HCT116 (cell line): ENCODE measurements around the gene RHEX.

Source experiments
- ELF1 ChIP-seq: IDR thresholded peaks from 2 replicates; pipeline ENCODE4 v1.6.1; 2012; ENCODE audit warnings: low read depth, borderline replicate concordance
- EZH2 ChIP-seq: fragments of 200-600 bp; sonication (generic); IDR thresholded peaks from 2 replicates; pipeline ENCODE4 v1.6.1; 2017; ENCODE audit warnings: antibody characterized with exemption, mixed run types
- FOSL1 ChIP-seq: IDR thresholded peaks from 2 replicates; pipeline ENCODE4 v1.6.1; 2012; ENCODE audit warnings: low read depth
- JUND ChIP-seq: IDR thresholded peaks from 2 replicates; pipeline ENCODE4 v1.6.1; 2012
- POLR2A ChIP-seq: IDR thresholded peaks from 2 replicates; pipeline ENCODE4 v1.7.0; 2011; ENCODE audit warnings: borderline replicate concordance; ENCODE audit not compliant: insufficient read depth, insufficient read length; ENCODE audit errors: extremely low read depth
- RAD21 ChIP-seq: IDR thresholded peaks from 2 replicates; pipeline ENCODE4 v1.6.1; 2012; ENCODE audit warnings: low read depth, mild to moderate bottlenecking
- SRF ChIP-seq: IDR thresholded peaks from 2 replicates; pipeline ENCODE4 v1.6.1; 2012; ENCODE audit warnings: low read depth
- ZFX ChIP-seq: fragments of 450-650 bp; IDR thresholded peaks from 2 replicates; pipeline ENCODE4 v1.6.1; 2017
- TF ChIP-seq, protein P1 (sequence below): IDR thresholded peaks from 2 replicates; pipeline ENCODE4 v1.6.1; 2012
- TF ChIP-seq, protein P2 (sequence below), 3 experiments: fragments of 200-600 bp in 1 of 3; sonication (generic) in 1 of 3; IDR thresholded peaks in 2 of 3; conservative IDR thresholded peaks in 1 of 3; 2 replicates each; pipeline ENCODE4 v1.5.1; 2012 to 2017; ENCODE audit warnings: low read depth in 2 of 3, low read length in 2 of 3, antibody characterized with exemption in 1 of 3, borderline replicate concordance in 1 of 3, control low read depth in 1 of 3, mild to moderate bottlenecking in 1 of 3, mixed read lengths in 1 of 3, mixed run types in 1 of 3, moderate library complexity in 1 of 3; ENCODE audit not compliant: insufficient read depth in 1 of 3

DNA sequence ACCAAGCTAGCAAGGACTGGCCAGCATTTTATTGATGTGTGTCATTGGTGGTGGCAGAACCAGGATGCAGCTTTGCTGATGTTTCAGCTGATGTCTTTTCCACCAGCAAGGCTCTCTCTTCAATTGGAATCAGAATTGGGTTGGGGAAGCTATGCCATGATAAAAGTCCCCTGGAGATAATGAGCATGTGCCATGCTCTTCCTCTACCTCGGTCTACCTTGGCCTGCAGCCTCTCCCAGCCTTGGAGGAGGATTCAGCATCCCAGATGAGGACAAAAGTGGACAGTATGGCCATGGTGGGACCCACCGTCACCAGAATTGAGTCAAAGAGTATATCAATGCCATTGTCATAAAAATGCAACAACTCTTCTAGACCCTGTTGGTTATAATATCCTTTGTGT lies 55.7 kb downstream of the RHEX start:
- TF ChIP-seq, protein P1, sequence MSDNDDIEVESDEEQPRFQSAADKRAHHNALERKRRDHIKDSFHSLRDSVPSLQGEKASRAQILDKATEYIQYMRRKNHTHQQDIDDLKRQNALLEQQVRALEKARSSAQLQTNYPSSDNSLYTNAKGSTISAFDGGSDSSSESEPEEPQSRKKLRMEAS = no peak
- TF ChIP-seq SRF (no peak), JUND (no peak), POLR2A (no peak), FOSL1 (no peak), EZH2 (no peak), RAD21 (no peak), ELF1 (no peak), ZFX (no peak)
- TF ChIP-seq, protein P2, sequence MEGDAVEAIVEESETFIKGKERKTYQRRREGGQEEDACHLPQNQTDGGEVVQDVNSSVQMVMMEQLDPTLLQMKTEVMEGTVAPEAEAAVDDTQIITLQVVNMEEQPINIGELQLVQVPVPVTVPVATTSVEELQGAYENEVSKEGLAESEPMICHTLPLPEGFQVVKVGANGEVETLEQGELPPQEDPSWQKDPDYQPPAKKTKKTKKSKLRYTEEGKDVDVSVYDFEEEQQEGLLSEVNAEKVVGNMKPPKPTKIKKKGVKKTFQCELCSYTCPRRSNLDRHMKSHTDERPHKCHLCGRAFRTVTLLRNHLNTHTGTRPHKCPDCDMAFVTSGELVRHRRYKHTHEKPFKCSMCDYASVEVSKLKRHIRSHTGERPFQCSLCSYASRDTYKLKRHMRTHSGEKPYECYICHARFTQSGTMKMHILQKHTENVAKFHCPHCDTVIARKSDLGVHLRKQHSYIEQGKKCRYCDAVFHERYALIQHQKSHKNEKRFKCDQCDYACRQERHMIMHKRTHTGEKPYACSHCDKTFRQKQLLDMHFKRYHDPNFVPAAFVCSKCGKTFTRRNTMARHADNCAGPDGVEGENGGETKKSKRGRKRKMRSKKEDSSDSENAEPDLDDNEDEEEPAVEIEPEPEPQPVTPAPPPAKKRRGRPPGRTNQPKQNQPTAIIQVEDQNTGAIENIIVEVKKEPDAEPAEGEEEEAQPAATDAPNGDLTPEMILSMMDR (IDR thresholded peaks at IDR 0.05 in 2 of 3, conservative IDR thresholded peaks at IDR 0.05 in 1 of 3; ENCODE audit: borderline replicate concordance in 1 of 3, insufficient read depth in 1 of 3, low read depth in 2 of 3, low read length in 2 of 3) = no peak
